Activated T-helper 9 cell treated with anti-CD3 and anti-CD28 coated beads, Interleukin-2, amount 50 U/mL, for 16 hours (primary cell): Measurements from ENCODE around the gene HMGB4.

ENCODE experiments used
- DNase-seq: peaks from one replicate; pipeline ENCODE4 v3.0.0-alpha.2; 2020; ENCODE audit warnings: low read depth

HMGB4 gene

GRCh38 chr1:33898406-33898805 lies 34.5 kb downstream of the HMGB4 start:
- no peak for DNase-seq

DNA sequence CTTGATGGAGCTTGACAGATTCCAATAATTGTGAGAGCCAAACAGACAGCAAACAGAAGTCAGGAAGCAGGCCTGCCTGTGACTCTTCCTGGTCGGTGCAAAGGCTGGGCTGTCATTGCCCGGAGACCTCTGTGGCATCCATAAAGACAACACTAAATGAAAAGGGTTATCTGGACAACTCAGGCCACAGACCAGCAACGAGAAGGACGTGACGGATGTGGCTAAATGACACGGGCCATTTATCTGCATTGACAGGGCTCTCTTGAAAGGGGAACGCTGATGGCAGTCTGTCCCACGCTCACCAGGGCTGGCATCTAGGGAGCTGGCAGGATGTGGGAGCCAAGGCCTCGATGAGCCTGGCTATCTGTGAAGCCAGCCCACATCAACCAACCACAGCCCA lies 35.0 kb downstream of the HMGB4 start:
- no peak for DNase-seq

- DNase-seq = no peak
These were observed 35.9 kb downstream of the HMGB4 start for GRCh38 chr1:33899746-33900145.

GRCh38 chr1:33902486-33903209 lies 38.8 kb downstream of the HMGB4 start:
- DNase-seq = no peak

GRCh38 chr1:33903210-33903589 lies 39.3 kb downstream of the HMGB4 start:
- no peak for DNase-seq

GRCh38 chr1:33905241-33905640 lies 41.4 kb downstream of the HMGB4 start:
- no peak for DNase-seq

DNA sequence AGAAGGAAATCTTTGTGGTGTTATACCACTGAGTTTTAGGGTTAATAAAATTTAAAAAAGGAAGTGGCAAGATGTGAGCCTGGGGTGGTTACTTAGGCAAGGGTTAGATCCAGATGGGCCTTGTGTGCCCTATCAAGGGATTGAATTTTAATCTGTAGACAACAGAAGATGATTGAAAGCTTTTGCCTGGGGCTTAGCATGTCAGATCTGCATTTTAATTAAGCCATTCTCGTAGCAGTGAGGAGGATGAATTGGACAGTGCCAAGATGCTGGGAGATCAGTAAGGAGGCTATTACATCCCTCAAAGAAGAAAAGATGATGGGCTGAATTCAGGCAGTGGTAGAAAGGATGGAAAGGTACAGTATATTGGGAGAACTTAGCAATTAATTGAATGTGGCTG lies 42.3 kb downstream of the HMGB4 start:
- DNase-seq = no peak

- no peak for DNase-seq
These were observed 44.6 kb downstream of the HMGB4 start for GRCh38 chr1:33908324-33908956.
